Activated T-helper 9 cell treated with anti-CD3 and anti-CD28 coated beads, Interleukin-2, amount 50 U/mL, for 16 hours (primary cell): ENCODE measurements around the gene KIF26A.
"Not testable (repeated sequence)": the region's sequence is repeated elsewhere in the genome, so short reads cannot be mapped to it uniquely, and the experiment has no call there.

Source experiments
- DNase-seq: peaks from one replicate; pipeline ENCODE4 v3.0.0-alpha.2; 2020; ENCODE audit warnings: low read depth

The KIF26A gene

GRCh38 chr14:104222396-104223036, 84.1 kb downstream of the KIF26A start:
- no peak for DNase-seq

DNA sequence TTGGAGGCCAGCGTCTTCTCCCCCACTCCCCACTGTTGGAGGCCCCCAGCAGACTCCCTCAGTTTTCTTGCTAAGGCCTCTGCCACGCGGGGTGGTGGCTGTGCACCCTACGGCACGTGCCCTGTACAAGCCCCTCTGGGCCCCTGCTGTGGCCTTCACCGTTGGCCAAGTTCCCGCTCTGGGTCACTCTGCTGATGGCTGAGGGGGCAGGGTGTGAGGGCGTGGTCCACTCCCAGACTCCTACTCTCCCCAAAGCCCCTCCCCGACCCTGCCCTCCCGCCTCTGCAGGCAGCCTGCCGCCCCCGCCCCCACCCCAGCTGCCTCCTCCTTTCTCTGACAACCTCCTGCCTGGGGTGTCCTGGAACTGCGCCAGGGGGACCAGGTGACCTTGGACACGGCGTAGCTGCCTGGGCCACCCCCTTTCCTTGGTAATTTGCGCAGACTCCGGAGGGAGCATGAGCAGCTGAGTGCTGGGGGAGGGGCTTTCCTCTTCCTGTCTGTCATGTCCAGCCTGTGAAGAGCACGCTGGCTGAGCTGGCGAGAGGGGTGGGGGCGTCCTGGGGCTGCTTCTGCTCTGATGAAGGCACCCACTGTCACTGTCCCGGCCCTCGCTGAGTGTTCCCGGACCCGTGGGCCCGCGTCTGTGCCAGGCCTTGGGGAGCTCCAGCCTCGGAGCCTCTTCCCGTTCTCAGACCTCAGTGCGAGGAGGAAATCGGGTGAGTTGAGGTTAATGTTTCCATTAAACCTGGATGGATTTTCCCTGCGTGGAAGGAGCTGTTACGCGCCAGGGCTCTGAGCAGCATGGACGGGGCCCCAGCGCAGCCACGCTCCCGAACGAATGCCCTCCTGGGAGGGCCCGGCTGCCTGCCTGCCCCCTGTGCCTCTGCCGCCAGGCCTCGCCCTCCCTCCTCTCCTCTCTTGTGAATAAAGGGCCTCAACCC, 85.0 kb downstream of the KIF26A start:
- no peak for DNase-seq

GRCh38 chr14:104224131-104224505, 85.7 kb downstream of the KIF26A start:
- DNase-seq: no peak

- no peak for DNase-seq
These were observed 86.3 kb downstream of the KIF26A start for GRCh38 chr14:104224506-104225277.

GRCh38 chr14:104225278-104226190, 87.1 kb downstream of the KIF26A start:
- DNase-seq: not testable (repeated sequence)

DNA sequence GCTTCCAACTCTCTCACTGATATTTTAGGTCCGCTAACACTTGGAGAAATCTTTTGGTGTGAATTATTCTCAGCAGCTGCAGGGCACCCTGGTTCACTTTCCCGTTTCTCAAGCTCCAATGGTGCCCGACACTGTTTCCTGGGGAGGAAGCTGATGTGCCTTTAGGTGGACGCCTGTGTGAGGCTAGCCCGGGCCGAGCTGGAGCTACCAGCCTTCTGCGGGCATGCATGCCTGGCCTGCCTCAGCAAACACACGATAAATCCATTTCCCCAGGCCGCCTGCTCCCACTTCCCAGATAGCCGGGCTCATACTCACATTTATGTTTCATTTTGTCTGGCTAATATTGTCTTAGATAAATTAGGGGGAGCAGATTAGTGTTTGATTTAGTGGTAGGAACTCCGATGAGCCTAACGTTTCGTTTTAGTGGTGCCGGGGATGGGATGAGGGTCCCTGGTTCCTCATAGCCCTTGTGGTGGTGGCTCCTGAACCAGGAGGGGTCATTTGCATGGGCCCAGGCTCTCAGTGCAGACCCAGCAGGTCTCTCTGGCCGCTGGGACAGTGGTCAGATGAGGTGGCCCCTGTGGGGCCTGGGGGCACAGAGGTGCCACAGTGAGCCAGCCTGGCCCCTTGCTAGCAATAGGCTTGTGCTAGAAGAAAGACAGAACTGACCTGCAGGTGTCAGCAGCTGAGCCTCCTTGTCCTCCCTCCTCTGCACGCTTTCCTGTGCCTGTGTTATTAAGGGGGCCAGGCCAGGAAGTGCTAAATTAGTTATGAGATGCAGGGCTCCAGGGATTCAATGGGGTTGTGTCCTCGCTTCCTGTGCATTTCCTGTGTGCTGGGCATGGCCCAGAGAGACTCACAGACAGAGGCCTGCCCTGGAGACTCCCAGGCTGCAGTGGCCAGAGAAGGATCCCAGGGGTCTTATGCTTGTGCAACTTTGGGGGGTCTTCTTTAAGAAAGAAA, 88.3 kb downstream of the KIF26A start:
- no peak for DNase-seq

GRCh38 chr14:104227806-104228205, 89.4 kb downstream of the KIF26A start:
- no peak for DNase-seq

- no peak for DNase-seq
These were observed 89.8 kb downstream of the KIF26A start for GRCh38 chr14:104228221-104228620.

GRCh38 chr14:104228716-104229533, 90.5 kb downstream of the KIF26A start:
- DNase-seq: no peak

- DNase-seq: no peak
These were observed 91.2 kb downstream of the KIF26A start for GRCh38 chr14:104229534-104230055.

GRCh38 chr14:104230119-104230815, 91.9 kb downstream of the KIF26A start:
- no peak for DNase-seq
